Measurements from ENCODE around the gene GNB5.

GNB5 gene

GRCh38 chr15:52069559-52069958, 121.6 kb downstream of the GNB5 start:
- Histone ChIP-seq H3F3A (ENCODE audit: control insufficient read depth, insufficient read depth) (no peaks in the 10 kb centered on the region), H4K20me1 (ENCODE audit: control insufficient read depth, insufficient read depth, low read depth, low read length) (no peaks in the 10 kb centered on the region), H3K4me2 (ENCODE audit: low read length) (no peak overlapping the region), H3K4me3 (ENCODE audit: low read length) (no peak overlapping the region), H3K4me1 (ENCODE audit: control insufficient read depth, low read length) (no peaks in the 10 kb centered on the region), H3K36me3 (ENCODE audit: control insufficient read depth, low read length) (no peaks in the 10 kb centered on the region), H3K9me2 (replicated peaks; ENCODE audit: control insufficient read depth, low read length) (no peaks in the 10 kb centered on the region), H3K27me3 (ENCODE audit: control insufficient read depth, low read length) (no peaks in the 10 kb centered on the region), H3K79me2 (ENCODE audit: control insufficient read depth, low read length) (no peaks in the 10 kb centered on the region), H3K27ac (ENCODE audit: low read depth, low read length) (no peak overlapping the region), H3K9me3 (ENCODE audit: control insufficient read depth, insufficient read depth, low read length) (no peaks in the 10 kb centered on the region)
- TF ChIP-seq, protein P1, sequence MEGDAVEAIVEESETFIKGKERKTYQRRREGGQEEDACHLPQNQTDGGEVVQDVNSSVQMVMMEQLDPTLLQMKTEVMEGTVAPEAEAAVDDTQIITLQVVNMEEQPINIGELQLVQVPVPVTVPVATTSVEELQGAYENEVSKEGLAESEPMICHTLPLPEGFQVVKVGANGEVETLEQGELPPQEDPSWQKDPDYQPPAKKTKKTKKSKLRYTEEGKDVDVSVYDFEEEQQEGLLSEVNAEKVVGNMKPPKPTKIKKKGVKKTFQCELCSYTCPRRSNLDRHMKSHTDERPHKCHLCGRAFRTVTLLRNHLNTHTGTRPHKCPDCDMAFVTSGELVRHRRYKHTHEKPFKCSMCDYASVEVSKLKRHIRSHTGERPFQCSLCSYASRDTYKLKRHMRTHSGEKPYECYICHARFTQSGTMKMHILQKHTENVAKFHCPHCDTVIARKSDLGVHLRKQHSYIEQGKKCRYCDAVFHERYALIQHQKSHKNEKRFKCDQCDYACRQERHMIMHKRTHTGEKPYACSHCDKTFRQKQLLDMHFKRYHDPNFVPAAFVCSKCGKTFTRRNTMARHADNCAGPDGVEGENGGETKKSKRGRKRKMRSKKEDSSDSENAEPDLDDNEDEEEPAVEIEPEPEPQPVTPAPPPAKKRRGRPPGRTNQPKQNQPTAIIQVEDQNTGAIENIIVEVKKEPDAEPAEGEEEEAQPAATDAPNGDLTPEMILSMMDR (IDR thresholded peaks at IDR 0.05; ENCODE audit: low read depth, low read length, poor library complexity, severe bottlenecking), result no peak
- TF ChIP-seq EZH2phosphoT487 (IDR thresholded peaks at IDR 0.05; ENCODE audit: borderline replicate concordance, low read length), result no peak

GRCh38 chr15:52068004-52068615, 123.1 kb downstream of the GNB5 start:
- no peak overlapping the region for H3K4me2 ChIP-seq (ENCODE audit: low read length)
- no peaks in the 10 kb centered on the region for H4K20me1 ChIP-seq (ENCODE audit: control insufficient read depth, insufficient read depth, low read depth, low read length)
- no peaks in the 10 kb centered on the region for H3K27me3 ChIP-seq (ENCODE audit: control insufficient read depth, low read length)
- H3K27ac ChIP-seq (ENCODE audit: low read depth, low read length), result no peak overlapping the region
- no peaks in the 10 kb centered on the region for H3K9me2 ChIP-seq (replicated peaks; ENCODE audit: control insufficient read depth, low read length)
- no peaks in the 10 kb centered on the region for H3K79me2 ChIP-seq (ENCODE audit: control insufficient read depth, low read length)
- H3K36me3 ChIP-seq (ENCODE audit: control insufficient read depth, low read length), result peaks cover 9% of the 10 kb centered on the region
- H3K9me3 ChIP-seq (ENCODE audit: control insufficient read depth, insufficient read depth, low read length), result no peaks in the 10 kb centered on the region
- H3K4me3 ChIP-seq (ENCODE audit: low read length), result no peak overlapping the region
- TF ChIP-seq, protein P1 (IDR thresholded peaks at IDR 0.05; ENCODE audit: low read depth, low read length, poor library complexity, severe bottlenecking), result no peak
- no peaks in the 10 kb centered on the region for H3K4me1 ChIP-seq (ENCODE audit: control insufficient read depth, low read length)
- H3F3A ChIP-seq (ENCODE audit: control insufficient read depth, insufficient read depth), result no peaks in the 10 kb centered on the region

- no peaks in the 10 kb centered on the region for H3K79me2 ChIP-seq (ENCODE audit: control insufficient read depth, low read length)
- H3K4me1 ChIP-seq (ENCODE audit: control insufficient read depth, low read length), result no peaks in the 10 kb centered on the region
- peaks cover 14% of the 10 kb centered on the region for H3K36me3 ChIP-seq (ENCODE audit: control insufficient read depth, low read length)
- no peaks in the 10 kb centered on the region for H3F3A ChIP-seq (ENCODE audit: control insufficient read depth, insufficient read depth)
- H3K4me3 ChIP-seq (ENCODE audit: low read length), result no peak overlapping the region
- no peak overlapping the region for H3K27ac ChIP-seq (ENCODE audit: low read depth, low read length)
- no peak for TF ChIP-seq EZH2phosphoT487 (IDR thresholded peaks at IDR 0.05; ENCODE audit: borderline replicate concordance, low read length)
- TF ChIP-seq, protein P1 (IDR thresholded peaks at IDR 0.05; ENCODE audit: low read depth, low read length, poor library complexity, severe bottlenecking), result no peak
- no peaks in the 10 kb centered on the region for H4K20me1 ChIP-seq (ENCODE audit: control insufficient read depth, insufficient read depth, low read depth, low read length)
- no peaks in the 10 kb centered on the region for H3K9me3 ChIP-seq (ENCODE audit: control insufficient read depth, insufficient read depth, low read length)
- no peak overlapping the region for H3K4me2 ChIP-seq (ENCODE audit: low read length)
- no peaks in the 10 kb centered on the region for H3K9me2 ChIP-seq (replicated peaks; ENCODE audit: control insufficient read depth, low read length)
- no peaks in the 10 kb centered on the region for H3K27me3 ChIP-seq (ENCODE audit: control insufficient read depth, low read length)
Measured at GRCh38 chr15:52067545-52067926, 123.7 kb downstream of the GNB5 start.
